HG02642 (cell line): ENCODE results near the gene HPX.

Source experiments
- ATAC-seq: cut with Tn5 transposase; IDR thresholded peaks from one replicate; pipeline ENCODE4 v1.9.1; 2021; ENCODE audit warnings: mild to moderate bottlenecking; ENCODE audit not compliant: unreplicated experiment, poor library complexity

Gene HPX

DNA sequence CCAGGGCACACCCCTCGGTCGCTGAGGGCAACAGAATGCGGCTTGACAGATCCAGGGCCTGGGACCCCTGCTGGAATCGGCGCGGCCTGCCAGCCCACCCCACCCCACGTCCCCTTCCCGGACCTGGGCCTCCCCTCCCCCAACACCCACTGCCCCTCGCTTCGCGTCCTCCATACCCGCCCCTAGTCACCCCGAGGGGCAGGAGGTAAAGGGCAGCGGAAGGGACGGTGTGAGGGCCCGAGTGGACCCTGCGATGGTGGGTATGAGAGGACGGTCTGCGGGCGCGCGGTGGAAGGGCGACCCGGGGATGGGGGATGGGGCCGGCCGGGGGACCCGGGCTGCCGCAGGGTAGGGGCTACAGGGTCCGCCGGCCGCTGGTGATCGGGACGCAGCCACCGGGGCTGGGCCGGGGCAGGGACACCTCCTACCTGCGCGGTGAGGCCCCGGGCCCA, 22.2 kb downstream of the HPX start:
- ATAC-seq = no peak

DNA sequence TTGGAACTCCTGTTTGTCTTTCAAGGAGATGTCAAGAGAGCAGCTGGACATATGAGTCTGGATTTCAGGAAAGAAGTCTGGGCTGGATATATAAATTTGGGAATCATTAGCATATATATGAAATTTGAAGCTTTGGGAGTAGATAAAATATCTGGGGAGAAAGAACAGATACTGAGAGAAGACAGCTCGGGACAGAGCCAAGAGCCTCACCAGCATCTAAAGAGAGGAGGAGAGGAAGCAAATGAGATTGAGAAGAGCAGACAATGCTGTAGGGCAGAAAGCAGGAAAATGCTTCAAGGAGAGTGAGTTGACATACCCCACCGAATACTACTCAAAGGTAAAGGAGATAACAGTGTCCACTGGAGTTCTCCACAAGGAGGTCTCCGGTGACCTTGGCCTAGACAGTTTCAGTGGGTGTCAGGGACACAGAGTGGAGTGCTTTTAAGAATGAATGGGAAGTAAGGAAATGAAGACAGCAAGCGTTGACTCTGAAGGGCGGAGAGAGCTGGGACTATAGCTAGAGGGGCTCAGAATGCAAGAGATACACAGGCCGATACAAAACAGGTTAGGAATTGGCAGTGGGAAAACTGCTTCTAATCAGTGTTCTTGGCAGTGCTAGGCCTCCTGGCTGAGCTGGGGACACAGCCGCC, 22.8 kb downstream of the HPX start:
- no peak for ATAC-seq

DNA sequence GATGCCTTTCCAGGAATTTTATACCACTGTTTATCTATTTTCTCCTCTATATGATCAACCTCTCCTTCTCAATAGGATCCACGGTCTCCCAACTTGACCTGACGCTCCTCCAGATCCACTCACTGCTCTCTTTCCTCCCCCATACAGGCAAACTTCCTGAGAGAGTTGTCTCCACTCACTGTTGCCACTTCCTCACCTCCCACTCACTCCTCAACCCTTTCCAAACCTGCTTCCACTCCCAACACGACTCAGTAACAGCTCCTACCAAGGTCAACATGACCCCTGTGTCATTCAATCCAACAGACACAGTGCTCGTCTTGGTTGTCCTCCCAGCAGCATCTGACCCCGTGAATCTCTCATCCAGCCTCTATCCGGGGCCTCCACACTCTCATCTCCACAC, 25.0 kb downstream of the HPX start:
- ATAC-seq = no peak

DNA sequence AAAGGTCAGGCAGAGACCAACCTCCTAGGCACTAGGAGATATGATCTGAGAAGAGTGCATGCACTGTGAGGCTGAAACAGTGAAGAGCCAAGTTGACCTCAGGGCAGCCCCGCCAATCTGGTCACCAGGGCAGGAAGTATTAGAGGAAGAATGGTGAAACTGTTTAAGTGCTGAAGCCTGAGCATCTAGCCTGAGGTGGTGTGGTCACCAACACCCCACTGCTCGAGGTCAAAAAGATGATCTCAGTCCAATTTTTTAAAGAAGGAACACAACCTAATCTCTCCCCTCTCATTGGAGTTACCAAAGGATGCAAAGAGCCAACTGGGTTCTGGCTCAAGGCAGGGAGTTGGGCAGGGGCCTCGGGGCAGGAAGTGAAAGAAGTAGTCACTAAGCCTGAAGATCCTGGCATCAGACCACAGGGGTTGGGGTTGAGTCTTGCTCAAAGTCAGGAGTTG, 25.9 kb downstream of the HPX start:
- no peak for ATAC-seq

DNA sequence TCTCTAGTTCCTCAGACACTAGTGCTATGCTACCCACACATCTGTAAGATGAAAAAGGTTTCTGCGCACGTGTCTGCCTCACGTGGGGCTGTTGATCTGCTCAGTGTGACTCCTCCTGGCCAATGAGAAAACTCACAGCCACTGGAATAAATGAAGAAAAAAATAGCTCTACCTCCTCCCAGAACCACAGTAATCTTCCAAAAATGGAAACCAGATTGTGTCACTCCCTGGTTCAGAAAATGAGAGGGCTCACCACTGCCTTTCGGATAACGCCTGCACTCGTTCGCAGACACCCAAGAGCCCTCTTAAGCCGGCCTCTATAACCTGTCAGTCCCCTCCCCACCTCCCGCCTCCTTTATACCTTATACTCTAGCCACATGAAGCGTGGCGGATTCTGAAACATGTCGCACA, 27.0 kb downstream of the HPX start:
- ATAC-seq = no peak

DNA sequence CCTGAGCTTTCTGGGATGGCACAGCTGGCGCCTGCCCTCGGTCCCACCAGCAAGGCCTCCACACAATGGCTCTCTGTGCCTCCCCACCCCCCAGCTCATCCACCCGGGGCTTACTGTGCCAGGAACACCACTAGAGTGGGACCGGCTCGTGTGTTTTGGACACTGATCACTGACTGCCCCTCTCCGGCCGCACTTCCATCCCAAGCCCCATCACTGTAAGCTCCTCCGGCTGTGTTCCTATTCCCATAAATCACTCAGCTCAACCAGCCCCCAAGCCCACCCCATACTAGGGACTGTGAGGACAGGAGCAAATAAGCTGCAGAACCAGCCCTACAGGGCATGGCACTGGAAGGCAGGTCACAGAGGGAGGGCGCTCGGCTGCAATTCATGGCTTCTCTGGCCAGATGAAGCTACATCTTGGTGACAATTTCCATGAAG, 29.2 kb downstream of the HPX start:
- ATAC-seq = no peak

DNA sequence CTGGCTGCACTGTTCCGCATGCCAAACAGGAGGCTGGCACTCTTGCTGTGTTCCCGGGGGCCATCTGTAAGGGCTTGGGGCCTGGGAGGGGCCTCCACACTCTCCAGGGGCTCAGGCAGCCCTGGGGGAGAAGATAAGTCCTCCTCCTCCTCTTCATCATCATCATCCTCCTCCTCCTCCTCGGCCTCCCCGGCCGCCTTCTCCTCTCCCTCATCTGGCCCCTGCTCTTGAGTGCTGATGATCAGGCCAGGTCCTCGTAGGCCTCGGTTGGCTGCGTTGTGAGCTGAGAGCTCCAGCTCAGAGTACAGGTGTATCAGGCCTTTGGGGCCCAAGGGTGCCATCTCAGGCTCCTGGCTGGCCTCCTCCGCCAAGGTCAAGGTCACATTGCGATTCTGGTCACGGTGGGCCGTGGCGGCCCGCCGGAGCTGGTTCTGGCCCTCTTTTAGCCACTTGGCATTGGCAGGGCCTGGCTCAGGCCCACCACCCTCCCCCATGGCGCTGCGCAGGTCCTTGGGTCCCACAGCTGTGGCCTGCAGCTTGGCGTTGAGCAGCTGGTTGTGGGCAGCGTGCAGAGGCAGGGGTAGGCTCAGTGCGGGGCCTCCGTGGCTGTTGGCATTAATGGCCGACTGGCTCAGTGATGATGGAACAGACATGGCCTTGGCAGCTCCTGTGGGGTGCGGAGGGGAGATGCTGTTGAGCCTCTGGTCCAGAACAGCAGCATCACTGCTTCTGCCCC, 29.9 kb downstream of the HPX start:
- ATAC-seq = no peak

DNA sequence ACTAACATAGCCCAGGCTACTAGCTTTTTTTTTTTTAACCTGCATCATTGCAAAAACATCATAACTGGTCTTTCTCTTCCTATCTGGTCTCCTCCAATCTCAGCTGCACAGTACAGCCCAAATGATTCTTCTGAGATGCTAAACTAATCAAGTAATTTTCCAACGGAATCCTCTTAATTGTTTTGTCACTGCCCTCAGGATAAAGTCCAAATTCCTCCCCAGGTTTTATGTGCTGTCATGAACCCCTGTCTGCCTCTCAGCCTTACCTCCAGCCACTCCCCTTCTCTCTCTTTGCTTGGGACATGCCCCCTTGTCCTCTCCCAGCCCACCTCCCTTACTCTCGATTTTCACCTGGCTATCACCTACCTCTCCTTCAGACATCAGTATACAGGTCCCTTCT, 34.4 kb downstream of the HPX start:
- ATAC-seq = no peak

DNA sequence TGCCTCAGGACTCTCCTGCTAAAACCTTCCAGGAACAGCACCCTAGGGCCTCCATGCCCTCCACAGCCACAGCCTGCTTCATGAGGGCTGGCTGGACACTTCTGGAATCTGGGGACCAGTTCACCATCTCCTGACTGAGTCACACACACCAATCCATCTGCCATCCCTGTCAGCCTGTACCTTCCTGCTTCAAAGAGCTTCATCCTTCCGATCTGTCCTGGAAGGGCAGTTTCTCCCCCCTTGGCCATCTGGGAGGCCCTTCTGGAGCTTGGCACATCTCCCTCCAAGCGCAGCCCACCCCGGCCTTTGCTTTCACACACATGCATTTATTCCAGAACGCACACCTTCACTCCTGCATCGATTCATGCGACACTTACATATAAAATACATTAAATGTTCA, 34.9 kb downstream of the HPX start:
- no peak for ATAC-seq

DNA sequence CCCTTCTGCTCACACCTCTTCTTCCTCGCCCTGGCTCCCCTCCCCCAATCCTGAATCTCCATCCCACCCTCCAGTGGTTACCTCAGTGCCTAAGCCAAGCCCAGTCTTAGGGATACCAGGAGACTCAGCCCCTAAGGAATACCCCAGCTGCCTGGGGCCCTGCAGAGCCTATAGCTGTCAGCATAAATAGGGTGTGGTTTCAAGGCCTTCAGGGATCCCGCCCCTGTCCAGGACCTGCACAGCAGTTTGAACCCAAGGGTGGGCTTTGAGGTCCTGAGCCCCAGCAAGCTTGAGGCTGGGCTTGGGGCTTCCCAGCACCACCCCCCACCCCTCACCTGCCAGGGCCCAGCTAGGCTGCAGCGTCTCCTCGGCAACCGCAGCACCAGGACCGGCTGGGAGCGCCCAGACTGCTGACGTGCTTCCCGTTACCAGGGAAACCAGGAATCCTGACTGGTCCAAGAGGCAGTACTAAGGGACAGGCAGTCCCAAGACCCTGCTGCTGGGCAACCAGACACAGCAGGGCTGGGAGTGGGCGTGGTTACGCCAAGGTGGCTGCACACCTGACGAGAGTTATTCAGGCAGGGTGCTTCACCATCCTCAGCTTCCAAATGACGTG, 35.6 kb downstream of the HPX start:
- no peak for ATAC-seq

DNA sequence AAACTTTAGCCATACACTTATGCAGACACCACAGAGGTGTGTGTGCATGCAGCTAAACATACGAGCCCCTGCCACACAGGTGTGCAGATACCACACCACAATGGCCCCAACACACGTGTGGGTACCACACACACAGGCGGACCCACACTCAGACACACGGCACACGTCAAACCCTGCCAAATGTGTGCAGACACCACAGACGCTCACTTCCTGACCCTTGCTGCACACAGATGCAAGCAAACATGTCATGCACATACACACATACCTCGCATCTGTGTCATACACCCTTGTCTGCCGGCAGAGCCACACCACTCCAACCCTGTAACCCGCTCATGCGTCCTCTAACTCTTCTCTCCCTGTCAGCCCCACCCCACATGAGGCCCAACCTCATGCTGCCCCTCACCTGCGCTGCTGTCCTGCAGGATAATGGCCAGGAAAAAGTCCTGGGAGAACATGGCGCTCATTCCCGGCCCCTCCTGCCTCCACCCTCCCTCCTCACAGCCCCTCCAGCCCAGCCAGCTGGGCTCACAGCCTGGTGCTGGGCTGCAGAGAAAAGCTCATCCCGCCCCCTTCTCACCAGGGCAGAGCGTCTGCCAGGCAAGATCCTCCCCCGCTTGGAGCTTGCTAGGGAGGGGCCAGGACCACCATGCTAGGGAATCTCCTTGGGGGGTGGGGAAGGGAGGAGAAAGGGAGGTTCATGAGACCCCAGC, 36.3 kb downstream of the HPX start:
- ATAC-seq = no peak

DNA sequence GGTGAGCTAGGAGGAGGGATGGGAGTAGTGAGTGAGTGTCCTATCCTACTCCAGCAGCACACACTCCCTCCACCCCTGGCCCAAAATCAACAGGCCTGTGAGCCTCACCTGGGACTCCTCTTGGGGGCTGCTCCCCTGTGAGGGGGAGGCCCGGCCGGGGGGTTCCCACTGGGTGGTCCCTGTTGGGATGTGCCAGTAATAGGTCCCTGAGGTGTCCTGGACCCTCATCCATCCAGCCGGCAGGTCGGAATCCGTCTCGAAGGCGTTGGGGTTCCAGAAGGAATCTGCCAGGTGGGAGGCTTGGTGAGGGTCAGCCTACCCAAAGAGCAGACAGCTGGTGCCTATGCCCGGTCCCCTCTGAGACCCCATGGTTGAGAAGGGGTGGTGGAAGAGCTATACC, 37.2 kb downstream of the HPX start:
- ATAC-seq = no peak

DNA sequence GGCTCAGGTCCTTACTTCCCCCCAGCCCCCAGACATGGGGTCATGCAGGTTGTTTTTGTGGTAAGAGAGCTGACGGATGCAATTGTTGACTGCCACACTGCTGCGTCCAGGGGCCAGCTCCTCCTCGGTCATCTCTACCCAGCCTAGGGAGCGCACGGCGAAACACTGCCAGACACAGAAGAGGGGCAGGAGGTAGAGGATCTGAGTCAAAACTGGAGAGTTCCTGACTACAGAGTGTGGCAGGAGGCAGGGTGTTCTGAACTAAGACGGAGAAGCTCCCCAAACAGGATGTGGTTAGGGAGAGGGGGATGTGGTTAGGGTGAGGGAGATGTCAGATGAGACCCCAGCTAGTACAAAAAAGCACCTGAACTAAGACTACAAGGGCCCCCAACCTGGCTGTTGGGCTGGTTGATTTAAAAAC, 38.2 kb downstream of the HPX start:
- peak; percentile 89 for ATAC-seq

DNA sequence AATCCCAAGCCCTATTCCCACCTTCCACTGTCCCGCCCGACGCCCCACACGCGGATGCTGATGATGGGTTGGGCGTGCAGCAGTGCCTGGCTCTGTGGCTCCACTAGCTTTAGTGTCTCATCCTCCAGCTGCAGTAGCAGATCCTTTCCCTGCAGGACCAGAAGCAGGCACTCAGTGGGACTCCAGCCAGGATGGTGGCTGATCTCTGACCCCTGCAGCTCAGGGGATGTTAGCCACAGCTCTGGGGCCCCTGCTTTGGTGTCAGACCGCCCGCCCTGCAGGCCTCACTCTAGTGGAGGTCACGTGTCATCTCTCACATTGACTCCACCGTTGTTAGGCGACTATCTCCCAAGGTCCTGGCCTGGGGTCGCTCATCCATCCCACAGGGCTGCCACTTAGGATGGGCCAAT, 38.7 kb downstream of the HPX start:
- peak; percentile 30 for ATAC-seq

DNA sequence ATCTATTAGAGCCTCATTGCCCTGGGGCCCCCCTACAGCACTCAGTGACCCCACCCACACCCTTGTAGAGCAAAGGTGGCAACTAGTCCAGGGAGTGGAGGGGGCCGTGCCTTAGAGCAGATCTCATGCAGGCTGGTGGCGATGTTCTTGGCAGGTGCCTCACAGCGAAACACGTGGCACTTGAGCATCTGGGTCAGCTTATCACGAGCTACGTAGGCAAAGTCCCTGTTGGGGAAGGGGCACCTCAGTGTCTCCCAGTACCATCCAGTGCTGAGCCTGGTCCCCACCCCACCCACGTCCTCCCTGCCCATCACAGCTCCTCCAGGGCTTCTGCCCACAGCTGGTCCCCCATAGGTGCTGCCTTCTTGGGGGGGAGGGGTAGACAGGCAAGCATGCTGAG, 39.3 kb downstream of the HPX start:
- ATAC-seq = no peak

DNA sequence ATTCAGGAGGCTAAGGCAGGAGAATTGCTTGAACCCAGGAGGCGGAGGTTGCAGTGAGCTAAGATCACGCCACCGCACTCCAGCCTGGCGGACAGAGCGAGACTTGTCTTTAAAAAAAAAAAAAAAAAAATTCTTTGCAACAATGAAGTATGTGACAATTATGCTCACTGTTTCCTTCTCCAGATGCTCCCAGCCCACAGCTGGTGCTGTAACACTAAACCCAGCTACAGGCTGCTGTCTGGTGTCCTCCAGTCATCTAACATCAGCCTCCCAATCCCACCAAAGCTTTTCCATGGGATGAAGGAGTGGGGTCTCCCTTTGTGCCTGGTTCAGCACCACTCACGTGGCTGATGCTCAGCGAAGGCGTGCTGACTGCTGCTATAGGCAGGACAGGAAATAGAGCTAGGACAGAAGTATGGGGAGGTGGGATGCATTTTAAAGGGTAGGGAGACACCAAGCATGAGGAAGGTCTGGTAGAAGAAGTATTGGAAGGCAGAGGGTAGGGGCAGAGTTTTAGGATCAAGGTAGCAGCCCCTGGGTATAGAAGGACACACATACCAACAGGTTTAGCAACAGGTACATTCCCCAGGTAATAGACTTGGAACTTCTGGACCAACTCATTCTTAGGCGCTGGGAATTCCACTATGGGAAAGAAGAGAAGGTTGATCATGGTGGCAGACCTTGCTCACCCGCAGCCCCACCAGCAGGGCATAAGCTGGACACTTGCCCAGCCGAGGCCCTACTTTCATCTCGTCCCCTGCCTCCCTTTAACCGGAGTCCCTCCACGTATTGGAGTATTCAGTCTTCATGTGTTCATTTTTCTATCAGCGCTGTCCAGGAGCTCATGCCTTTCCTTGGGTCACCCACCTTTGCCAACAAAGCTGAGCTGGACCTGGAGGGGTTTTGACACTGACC, 40.1 kb downstream of the HPX start:
- ATAC-seq = no peak

DNA sequence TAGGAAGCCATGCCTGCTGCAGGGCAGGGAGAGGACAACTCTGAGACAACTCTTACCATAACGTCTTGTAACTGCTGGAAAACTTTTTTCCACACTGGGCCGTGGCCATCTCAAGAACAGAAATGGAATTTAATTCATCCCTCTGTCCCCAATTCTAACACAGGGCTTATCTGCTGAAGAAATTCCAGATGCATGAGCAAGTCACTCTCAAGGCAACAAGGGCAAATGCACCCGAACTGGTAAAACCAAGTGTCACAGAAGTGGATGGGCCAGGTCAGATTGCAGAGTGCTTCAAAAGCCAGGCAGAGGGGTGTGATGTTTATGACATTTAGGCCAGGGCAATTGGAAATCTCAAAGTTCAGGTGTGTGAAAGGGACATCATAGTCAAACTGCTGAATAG, 43.2 kb downstream of the HPX start:
- no peak for ATAC-seq

DNA sequence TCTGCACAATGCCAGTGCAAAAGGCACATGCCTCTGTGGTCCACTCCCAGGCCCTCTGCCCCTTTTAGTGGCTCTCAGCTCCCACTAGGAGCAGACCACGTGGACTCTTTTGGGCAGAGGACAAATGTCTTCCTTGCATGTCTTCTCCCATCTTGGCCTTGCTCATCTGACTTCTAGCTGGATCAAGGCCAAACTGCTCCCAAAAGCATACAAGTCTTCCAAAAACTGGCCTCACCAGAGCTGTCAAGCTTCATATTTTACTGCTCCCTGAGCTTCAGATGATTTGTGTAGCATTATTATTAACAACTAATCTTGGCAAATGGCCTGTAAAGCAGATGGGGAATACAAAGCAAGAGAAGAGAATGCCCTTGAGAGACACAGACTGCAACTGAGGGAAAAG, 43.6 kb downstream of the HPX start:
- no peak for ATAC-seq

DNA sequence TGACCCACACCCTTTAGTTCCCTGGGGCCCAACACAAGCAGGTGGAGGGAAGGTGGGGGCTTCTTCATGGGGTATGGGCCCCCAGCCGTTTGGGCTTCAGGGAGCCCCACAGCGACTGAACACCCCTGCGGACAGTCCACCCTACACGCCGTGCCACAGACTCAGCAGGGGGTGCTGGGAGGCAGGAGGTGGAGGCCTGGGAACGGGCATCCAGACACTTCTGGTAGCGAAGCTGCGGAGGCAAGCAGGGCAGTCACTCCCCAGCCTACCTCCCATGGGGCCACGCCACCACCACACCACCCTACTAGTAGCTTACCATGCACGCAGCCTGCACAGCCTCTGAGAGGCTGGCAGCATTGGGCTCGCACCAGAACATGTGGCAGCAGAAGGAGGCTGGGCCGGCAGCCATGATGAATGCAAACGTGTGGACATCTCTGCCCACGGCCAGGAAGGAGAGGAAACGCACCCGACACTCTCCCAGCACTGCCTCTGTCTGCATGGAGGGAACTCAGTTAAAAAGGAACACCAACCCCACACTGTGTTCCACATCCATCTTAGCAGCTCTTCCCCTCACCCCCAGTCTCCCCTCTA, 45.2 kb downstream of the HPX start:
- ATAC-seq = no peak
